Vagina (tissue), 2 donors: ENCODE results near the gene DUSP18.

Experiments used
- POLR2A ChIP-seq, 2 donors: fragments of 450-650 bp; IDR thresholded peaks; one replicate each; pipeline ENCODE4 v1.6.1; 2017; ENCODE audit warnings: antibody characterized with exemption in 2 of 2, mild to moderate bottlenecking in 2 of 2, moderate library complexity in 2 of 2
- TF ChIP-seq, protein P1 (sequence below), 3 experiments: fragments of 450-650 bp in 2 of 3; fragments of 200-600 bp in 1 of 3; sonication (generic) in 1 of 3; IDR thresholded peaks; one replicate each; pipeline ENCODE4 v1.5.1; 2017 to 2019; ENCODE audit warnings: antibody characterized with exemption in 3 of 3, mild to moderate bottlenecking in 2 of 3, moderate library complexity in 2 of 3

GRCh38 chr22:30640839-30641430 is 26.7 kb downstream of the DUSP18 start:
- TF ChIP-seq, protein P1, sequence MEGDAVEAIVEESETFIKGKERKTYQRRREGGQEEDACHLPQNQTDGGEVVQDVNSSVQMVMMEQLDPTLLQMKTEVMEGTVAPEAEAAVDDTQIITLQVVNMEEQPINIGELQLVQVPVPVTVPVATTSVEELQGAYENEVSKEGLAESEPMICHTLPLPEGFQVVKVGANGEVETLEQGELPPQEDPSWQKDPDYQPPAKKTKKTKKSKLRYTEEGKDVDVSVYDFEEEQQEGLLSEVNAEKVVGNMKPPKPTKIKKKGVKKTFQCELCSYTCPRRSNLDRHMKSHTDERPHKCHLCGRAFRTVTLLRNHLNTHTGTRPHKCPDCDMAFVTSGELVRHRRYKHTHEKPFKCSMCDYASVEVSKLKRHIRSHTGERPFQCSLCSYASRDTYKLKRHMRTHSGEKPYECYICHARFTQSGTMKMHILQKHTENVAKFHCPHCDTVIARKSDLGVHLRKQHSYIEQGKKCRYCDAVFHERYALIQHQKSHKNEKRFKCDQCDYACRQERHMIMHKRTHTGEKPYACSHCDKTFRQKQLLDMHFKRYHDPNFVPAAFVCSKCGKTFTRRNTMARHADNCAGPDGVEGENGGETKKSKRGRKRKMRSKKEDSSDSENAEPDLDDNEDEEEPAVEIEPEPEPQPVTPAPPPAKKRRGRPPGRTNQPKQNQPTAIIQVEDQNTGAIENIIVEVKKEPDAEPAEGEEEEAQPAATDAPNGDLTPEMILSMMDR (IDR thresholded peaks at IDR 0.05): no peak
- TF ChIP-seq POLR2A (IDR thresholded peaks at IDR 0.05): no peak
